ENCODE results near the gene PNLIPRP2. TPM values are rescaled to one million over a fixed set of nuclear protein-coding genes. Genes with fewer than 3 reads are reported as not detected.

Gene PNLIPRP2
- total and polyA plus RNA-seq, 7 donors: 0.01 to 0.91 (median 0.14) TPM; not detected in 3

DNA sequence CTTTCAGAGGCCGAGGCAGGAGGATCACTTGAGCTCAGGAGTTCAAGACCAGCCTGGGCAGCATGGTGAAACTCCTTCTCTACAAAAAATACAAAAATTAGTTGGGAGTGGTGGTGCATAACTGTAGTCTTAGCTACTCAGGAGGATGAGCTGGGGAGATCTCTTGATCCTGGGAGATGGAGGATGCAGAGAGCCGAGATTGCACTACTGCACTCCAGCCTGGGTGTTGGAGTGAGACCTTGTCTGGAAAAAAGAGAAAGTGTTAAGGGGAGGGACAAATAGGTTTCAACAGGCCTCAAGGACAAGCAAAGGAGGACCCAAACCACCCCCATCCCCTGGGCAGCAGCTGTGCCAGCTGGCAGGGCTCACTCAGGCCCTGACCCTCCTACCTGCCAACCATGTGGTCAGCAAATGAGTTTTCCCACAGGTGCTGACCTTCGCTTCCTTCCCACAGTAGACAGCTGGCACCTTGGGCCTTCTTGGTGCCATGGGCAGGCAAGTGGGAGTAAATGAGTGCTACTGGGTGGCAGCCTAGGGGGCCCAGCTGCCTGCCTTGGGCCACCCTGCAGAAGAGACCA, 5.5 kb upstream of the PNLIPRP2 start:
- no peak overlapping the region for H3K4me3 ChIP-seq
- intact Hi-C loops (cut with DNase I): no loop called here
- TF ChIP-seq CTCF (IDR thresholded peaks at IDR 0.05): no peak
- 87 to 90% (median 87%) methylated on average over 3 of the region's 3 CpGs for WGBS, 3 donors
- H3K36me3 ChIP-seq (ENCODE audit: insufficient read depth in 1 of 2, low read depth in 1 of 2): no peaks in the 10 kb centered on the region
- no peak overlapping the region for H3K27ac ChIP-seq
- H3K9me3 ChIP-seq: no peaks in the 10 kb centered on the region
- ATAC-seq (no peak), DNase-seq (no peak)
- no peaks in the 10 kb centered on the region for H3K4me1 ChIP-seq
- H3K27me3 ChIP-seq (ENCODE audit: insufficient read depth in 3 of 3, low read length in 2 of 3): peaks cover 0 to 7% (median 2%) of the 10 kb centered on the region in 3 donors

DNA sequence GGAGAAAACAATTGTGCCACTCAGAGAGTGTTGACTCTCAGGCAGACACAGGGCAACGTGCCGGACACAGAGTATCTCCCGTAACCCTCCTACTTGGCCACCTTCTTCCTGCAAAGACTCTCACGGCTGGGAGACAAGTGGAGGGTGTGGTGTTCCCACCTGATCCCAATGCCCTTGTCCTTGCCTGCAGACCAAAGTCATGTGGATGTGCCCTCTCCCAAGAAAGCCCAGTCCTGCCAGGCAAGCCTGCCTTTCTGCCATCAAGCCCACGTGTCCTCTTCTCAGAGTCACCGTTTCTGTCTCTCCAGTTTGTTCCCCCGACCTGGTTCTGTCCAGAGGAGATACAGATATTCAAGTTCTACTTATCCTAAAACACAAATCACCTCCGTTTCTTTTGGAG, 723 bp downstream of the PNLIPRP2 start:
- no peaks in the 10 kb centered on the region for H3K9me3 ChIP-seq
- no peaks in the 10 kb centered on the region for H3K4me1 ChIP-seq
- no peak for TF ChIP-seq CTCF (IDR thresholded peaks at IDR 0.05)
- no peaks in the 10 kb centered on the region for H3K36me3 ChIP-seq (ENCODE audit: insufficient read depth in 1 of 2, low read depth in 1 of 2)
- H3K27me3 ChIP-seq (ENCODE audit: insufficient read depth in 3 of 3, low read length in 2 of 3): peaks cover 0 to 22% (median 6%) of the 10 kb centered on the region in 3 donors
- ATAC-seq (no peak), DNase-seq (no peak)
- WGBS, 3 donors: 72 to 75% (median 73%) methylated on average over 8 of the region's 8 CpGs
- H3K4me3 ChIP-seq: no peak overlapping the region
- no peak overlapping the region for H3K27ac ChIP-seq
- intact Hi-C loops (cut with DNase I): no loop called here

DNA sequence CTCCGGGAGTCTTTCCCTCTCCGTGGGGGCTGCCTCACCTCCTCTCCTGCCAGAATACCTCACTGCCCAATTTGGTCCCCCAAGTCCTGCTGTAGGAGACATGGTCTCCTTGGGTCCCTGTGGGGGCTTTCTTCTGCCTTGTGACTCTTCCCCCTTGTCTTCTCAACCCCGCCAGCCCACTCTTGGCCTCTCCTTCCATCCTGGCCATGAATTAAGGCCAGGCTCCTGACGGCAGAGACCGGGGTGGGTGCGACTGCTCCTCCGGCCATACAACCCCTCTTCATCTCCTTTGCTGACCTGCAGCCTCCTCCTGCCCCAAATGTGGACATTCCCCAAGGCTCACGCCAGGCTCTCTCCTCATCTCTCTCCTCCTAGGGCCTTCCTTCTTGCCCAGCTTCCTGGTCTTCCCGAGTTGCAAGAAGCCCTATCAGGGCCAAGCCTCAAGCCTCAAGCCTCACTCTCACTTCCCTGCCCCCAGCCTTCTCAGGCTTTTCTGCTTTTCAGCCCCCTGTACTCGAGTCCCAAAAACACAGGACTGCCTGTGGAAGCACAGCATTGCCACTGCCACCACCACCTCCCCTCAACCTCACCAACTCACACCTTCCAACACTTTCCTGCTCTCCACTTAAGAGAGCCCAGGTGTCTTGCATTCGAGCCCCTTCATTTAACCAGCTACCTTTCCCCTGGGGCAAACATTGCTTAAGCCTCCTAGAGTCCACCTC, 1.3 kb downstream of the PNLIPRP2 start:
- DNase-seq: no peak
- no peaks in the 10 kb centered on the region for H3K36me3 ChIP-seq (ENCODE audit: insufficient read depth in 1 of 2, low read depth in 1 of 2)
- no peak for TF ChIP-seq CTCF (IDR thresholded peaks at IDR 0.05)
- H3K9me3 ChIP-seq: no peaks in the 10 kb centered on the region
- intact Hi-C loops (cut with DNase I): no loop called here
- no peak overlapping the region for H3K27ac ChIP-seq
- 78 to 83% (median 80%) methylated on average over 11 of the region's 11 CpGs for WGBS, 3 donors
- H3K27me3 ChIP-seq (ENCODE audit: insufficient read depth in 3 of 3, low read length in 2 of 3): peaks cover 0 to 28% (median 8%) of the 10 kb centered on the region in 3 donors
- no peak for ATAC-seq
- H3K4me1 ChIP-seq: no peaks in the 10 kb centered on the region
- no peak overlapping the region for H3K4me3 ChIP-seq

- H3K27me3 ChIP-seq (ENCODE audit: insufficient read depth in 3 of 3, low read length in 2 of 3): peaks cover 0 to 39% (median 10%) of the 10 kb centered on the region in 3 donors
- no peaks in the 10 kb centered on the region for H3K36me3 ChIP-seq (ENCODE audit: insufficient read depth in 1 of 2, low read depth in 1 of 2)
- H3K4me1 ChIP-seq: no peaks in the 10 kb centered on the region
- ATAC-seq (no peak), DNase-seq (no peak)
- no peak overlapping the region for H3K4me3 ChIP-seq
- no peak for TF ChIP-seq CTCF (IDR thresholded peaks at IDR 0.05)
- H3K27ac ChIP-seq: no peak overlapping the region
- H3K9me3 ChIP-seq: no peaks in the 10 kb centered on the region
- intact Hi-C loops (cut with DNase I): no loop called here
- 68 to 79% (median 73%) methylated on average over 7 of the region's 7 CpGs for WGBS, 3 donors
Measured at GRCh38 chr10:116625845-116626244, 5.1 kb downstream of the PNLIPRP2 start.
